Right forelimb (tissue), 1 donor: ENCODE results near the gene LYL1.
A peak's percentile ranks its signal among the peaks of the same experiment; 100 is the strongest.
"Not testable (repeated sequence)": the region's sequence is repeated elsewhere in the genome, so short reads cannot be mapped to it uniquely, and the experiment has no call there.

Experiments used
- DNase-seq: peaks from one replicate; pipeline ENCODE4 v3.0.0-alpha.2; 2018

The LYL1 gene

DNA sequence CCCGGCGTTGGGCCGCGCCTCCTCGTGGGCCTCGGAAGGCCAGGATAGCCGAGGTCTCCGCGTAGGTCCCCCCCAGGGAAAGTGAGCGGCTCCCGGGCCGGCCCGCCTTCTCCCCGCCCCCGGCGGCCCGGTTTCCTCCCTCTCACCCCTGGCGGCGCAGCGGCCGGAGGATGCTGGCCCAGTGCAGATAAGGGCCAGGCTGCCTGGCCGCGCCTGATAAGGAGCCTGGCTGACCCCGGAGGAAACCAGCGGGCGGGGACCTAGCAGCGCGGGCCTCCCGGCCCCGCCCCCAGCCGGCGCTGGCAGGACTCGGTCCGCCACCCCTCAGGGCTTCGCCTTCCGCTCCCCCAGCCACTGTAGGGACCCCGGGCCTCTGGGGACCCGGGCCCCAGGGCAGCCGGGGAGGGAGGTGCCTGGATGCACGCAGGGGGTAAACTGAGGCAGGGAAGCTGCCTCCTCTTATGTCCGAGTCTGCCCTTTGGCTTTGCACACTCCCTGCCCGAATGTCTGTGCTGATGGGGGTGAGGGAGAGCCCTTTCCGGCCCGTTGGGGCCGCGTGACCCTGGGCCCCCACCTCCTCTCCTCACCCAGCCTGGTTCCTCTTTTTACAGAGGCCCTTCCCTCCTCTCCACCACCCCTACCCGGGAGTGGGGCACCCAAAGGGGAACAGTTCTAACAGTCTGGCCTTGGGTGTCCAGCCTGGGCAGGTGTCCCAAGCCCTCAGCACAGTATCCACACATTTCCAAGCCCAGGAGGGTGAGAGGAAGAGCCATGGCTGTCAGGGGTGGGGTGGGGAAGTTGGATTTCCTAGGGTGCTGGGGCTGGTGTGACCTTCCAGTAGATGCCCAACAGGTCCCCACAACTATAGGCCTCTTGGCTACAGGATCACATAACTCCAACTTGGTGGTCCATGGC, at the start of gene LYL1:
Gene LYL1 (minus strand): TSS at position 193 of the 915 bp plus-strand sequence. CDS start 1,687 bp downstream, outside the sequence.
- DNase-seq, result no peak

DNA sequence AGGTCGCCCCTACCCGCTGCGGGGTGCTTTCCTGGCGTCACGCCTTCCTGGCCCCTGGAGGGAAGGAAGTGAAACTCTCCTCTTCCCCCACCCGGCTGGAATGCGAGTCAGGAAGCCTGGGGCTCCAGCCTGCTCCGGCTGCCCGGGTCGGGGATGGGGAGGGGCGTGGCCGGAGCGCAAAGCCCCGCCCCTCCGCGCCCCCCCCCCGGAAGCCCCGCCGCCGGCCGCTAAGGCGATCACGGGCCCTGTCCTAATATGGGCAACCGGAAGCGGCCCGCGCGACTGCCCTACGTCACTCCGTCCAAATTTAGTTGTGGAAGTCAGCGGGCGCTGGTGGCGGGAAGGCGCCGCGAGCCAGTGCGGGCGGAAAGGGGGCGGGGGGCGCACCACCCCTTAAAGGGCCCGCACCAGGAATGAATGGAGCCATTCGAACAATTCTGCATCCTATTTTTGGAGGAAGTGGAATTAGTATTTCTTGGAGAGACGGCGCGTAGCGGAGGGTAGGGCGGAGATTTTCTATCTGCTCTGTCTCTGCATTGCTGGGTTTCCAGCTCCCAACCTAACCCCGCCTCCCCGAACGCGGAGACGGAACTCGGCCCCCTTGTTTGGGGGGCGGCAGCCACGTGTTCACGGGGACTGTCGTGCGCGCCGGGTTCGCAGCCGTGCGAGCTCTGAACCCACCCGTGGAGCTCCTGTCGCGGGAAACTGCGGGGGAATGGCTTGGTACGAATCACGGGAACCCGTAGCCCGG, 49.1 kb upstream of the LYL1 start:
- peak; percentile 98 for DNase-seq

DNA sequence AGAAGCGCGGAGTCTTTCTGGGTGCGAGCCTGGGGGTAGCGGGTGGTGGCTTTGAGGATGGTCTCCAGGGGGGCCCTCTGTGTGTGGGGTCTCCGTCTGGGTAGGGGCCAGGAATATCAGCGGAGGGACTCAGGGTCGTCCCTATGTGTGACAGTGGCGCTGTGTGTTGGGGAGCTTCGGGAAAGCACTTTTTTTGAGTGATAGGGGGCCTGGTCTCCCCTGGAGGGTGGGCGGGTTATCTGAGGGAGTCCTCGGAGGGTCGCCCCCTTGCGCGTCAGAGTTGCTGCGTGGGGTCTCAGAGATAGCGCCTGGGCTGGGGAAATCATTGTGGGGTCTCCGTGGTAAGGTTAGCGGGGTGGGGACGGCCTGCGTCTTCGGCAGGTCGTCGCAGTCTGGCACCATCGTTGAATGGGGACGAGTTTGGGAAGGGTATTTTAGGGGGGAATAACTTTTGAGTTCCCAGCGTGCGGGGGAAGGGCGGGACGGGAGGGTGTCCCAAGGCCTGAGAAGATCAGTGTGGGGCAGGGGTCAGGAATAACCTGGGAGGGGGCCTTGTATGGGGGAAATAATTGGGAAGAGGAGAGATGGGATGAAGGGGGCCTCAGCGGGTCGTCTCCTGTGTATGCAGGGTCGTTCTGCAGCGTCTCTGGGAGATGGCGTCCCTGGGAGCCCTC, 48.4 kb upstream of the LYL1 start:
- peak; percentile 58 for DNase-seq

DNA sequence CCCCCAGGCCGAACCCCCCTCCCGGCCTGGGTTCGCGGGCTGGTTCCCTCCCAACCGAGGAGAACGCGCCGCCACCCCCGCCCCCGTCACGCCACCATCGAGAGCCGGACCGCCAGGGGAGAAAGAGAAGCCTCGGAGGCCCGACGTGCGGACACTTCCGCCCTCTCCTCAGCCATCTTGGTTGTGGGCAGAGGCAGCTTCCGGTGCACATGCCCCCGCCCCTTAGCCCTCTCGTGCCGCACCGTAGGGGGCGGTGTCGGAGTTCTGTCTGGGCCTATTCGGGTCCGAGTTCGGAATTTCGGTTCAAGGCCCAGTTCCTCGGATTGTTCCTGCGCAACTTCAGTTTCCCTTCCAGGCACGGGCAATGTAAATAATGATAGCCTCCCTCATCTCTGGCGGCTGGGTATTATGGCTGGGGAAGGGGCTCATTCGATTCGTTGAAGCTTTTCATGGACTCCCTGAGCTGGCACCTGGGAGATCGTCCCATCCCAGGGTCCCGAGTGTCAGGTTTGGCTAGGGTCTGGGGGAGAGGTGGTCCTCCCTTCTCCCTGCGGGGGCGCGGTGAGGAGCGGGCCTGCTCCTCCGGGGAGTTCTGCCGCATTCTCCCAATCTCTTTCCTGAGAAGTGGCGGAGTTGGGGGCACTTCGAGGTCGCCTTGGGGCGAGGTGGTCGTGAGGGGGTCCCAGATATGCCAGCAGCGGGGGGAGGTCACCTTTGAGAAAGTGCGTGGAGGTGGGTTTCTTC, 47.7 kb upstream of the LYL1 start, which contains the start of the genes IER2 and STX10:
Gene IER2 (plus strand): TSS at position 225 of the 744 bp plus-strand sequence. CDS start 2,776 bp downstream, outside the sequence.
Gene STX10 (minus strand): TSS at position 189 of the 744 bp plus-strand sequence. CDS start 202 bp downstream, outside the sequence.
- DNase-seq, result peak; percentile 95

DNA sequence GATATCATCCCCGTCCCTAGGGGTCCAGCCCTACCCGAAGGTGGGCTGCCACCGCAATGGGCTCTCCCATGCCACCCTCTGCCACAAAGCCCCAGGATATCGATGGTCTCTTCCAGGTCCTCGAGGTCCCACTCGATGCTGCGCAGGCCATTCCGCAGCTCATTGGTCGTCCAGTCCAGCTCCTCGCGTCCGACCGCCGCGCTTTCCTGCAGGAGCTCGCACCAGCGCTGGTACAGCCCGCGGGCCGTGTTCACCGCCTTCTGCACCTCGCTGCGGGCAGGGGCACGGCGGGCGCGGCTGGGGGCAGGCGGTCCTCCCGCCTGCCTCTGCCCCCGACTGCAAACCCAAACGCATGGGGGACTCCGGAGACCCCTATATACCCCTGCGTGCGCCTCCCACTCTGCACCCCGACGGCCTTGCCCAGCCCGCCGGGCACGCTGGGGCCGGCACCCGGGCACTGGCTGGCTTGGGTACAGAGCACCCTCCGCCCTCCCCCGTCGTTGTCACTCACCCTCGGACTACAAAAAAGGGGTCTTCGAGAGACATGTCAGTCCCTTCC, 47.0 kb upstream of the LYL1 start:
- no peak for DNase-seq

DNA sequence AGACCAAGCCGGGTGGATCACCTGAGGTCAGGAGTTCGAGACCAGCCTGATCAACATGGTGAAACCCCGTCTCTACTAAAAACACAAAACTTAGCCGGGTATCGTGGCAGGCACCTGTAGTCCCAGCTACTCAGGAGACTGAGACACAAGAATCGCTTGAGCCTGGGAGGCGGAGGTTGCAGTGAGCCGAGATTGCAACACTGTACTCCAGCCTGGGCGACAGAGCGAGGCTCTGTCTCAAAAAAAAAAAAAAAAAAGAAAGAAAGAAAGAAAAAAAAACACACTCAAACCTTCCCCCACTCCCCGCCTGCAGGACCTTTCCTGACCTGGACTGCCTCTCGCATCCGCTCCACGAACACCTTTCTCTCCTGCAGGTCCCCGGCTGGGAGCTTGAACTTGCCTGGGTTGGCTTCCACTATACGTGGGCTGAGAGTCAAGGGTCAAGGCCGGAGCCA, 46.5 kb upstream of the LYL1 start:
- not testable (repeated sequence) for DNase-seq

DNA sequence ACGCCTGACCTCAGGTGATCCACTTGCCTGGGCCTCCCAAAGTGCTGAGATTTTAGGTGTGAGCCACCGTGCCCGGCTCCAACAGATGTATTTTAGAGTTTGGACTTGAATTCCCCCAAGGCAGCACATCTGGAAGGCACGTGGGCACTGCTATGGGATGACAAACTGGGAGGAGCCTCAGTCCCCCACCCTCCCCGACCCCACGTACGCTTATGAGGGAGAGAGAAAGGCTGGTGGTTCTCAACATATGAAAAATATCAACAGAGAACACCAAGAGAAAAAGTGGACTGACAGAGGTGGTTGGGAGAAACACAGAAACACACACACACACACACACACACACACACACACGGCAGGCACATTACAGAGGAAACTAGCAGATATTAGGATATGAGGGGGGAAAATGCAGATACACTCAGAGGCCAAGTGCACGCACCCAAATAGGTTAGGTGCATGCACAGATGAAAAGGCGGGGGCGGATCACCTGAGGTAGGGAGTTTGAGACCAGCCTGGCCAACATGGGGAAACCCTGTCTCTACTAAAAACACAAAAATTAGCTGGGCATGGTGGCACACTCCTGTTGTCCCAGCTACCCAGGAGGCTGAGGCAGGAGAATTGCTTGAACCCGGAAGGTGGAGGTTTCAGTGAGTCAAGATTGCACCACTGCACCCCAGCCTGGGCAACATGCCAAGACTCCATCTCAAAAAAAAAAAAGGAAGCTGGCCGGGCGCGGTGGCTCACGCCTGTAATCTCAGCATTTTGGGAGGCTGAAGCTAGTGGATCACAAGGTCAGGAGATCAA, 44.3 kb upstream of the LYL1 start:
- DNase-seq, result no peak

DNA sequence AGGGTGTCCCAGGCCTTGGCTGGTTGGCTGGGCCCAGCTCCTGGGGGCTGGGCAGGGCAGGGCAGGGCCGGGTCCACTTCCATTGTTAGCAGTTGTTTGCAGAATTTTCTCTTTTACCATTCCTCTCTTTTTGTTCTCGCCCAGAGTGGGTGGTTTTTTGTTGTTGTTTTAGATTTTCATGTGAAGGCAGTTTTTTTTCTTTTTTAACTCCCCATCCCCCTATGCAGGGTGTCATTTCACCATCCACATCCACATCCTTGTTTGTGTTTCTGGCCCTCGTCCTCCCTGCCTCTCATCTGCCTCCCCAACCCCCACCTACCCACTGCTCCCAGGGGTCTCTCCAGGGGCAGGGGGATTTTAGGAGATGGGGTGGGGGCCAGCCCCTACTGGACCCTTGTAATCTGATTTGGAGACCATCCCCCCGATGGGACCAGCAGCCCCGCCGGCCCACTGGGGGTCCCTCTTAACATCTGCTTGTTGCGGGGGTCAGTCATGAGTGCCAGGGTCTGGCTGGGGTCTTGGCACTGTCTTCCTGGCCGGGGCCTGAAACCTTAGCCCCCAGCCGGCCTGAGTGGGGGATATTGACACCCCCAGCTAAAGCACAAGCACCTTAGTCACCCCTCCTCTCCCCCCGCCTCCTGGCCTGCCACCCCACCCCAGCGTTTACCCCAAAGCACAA, 37.1 kb upstream of the LYL1 start:
- no peak for DNase-seq

DNA sequence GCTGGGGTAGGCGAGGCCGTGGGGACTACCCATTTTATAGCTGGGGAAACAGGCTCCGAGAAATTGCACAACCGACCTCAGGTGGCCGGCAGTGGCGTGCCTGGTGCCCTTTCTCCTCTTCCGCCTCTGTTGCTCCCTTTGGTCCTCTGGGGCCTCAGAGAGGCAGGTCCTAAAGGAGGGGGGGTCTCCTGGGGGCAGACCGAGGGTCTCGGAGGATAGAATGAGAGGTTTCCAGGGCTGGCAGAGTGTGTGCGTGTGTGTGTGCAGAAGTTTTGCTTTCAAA, 36.2 kb upstream of the LYL1 start:
- DNase-seq, result no peak

DNA sequence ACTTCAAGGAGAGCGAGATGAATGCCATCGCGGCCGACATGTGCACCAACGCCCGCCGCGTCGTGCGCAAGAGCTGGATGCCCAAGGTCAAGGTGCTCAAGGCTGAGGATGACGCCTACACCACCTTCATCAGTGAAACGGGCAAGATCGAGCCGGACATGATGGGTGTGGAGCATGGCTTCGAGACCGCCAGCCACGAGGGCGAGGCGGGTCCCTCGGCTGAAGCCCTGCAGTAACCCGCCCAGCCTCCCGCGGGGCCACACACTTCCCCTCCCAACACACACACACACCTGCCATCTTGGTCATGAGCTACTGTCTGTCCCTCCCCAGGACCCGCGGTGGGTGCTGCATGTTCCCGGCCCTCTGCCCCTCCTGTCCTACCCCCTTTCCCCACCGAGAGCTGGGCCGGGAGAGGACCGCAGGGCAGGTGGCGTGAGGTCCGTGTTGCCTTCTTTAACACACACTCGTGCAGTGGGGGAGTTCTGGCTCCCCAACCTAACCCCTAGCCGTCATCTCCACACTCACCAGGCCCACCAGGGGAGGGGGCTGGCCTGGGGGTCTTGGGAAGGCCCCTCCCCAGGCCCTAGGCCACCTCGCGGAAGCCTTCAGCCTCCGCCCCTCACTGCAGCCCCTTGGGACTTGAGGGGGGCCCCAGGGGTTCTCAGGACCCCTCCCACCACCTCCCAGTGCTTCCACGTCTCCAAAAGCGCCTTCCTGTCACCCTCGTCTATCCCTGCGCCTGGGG, 35.7 kb upstream of the LYL1 start:
- no peak for DNase-seq

DNA sequence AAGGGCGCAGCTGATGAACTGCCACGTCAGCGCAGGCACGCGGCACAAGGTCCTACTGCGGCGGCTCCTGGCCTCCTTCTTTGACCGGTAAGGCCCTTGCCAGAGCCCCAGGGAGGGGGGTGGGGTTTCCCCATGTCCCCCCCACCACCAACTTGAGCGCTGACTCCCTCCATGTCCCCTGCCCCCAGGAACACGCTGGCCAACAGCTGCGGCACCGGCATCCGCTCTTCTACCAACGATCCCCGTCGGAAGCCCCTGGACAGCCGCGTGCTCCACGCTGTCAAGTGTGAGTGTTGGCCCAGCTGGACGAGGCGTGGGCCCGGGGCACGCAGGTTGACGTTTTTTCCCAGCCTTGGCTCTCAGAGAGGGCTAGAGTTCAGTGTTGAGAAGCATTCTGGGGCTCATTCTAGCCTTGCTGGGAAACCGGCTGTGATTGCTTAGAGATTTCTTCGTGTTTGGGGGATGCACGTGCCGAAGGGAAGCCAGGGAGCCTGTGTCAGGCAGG, 34.7 kb upstream of the LYL1 start:
- no peak for DNase-seq

DNA sequence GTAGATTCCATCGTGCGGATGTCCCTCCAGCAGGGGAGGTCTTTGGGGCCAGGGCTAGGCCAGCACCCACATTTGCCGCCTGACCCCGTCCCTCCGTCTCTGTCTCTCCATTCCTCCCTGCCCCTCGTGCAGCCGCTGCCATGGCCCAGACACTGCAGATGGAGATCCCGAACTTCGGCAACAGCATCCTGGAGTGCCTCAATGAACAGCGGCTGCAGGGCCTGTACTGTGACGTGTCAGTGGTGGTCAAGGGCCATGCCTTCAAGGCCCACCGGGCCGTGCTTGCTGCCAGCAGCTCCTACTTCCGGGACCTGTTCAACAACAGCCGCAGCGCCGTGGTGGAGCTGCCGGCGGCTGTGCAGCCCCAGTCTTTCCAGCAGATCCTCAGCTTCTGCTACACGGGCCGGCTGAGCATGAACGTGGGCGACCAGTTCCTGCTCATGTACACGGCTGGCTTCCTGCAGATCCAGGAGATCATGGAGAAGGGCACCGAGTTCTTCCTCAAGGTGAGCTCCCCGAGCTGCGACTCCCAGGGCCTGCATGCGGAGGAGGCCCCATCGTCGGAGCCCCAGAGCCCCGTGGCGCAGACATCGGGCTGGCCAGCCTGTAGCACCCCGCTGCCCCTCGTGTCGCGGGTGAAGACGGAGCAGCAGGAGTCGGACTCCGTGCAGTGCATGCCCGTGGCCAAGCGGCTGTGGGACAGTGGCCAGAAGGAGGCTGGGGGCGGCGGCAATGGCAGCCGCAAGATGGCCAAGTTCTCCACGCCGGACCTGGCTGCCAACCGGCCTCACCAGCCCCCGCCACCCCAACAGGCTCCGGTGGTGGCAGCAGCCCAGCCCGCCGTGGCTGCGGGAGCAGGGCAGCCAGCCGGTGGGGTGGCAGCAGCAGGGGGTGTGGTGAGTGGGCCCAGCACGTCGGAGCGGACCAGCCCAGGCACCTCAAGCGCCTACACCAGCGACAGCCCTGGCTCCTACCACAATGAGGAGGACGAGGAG, 32.7 kb upstream of the LYL1 start:
- DNase-seq, result no peak

DNA sequence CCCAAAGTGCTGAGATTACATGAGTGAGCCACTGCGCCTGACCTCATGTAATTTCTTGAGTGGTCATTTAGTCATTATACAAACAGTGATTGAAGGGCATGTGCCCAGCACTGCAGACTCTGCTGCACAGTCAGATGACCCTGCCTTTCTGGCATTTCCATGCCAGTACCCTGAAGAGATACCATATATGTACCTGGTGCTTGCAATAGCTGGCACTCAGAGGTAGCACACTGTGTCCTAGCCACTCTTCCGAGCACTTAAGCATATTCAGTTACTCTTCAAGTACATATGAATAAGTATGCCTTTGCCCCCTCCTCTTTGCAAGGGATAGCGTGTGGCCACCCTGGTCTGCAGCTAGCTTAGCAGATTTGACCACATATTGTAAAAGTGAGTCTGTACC, 32.0 kb upstream of the LYL1 start:
- DNase-seq, result no peak

DNA sequence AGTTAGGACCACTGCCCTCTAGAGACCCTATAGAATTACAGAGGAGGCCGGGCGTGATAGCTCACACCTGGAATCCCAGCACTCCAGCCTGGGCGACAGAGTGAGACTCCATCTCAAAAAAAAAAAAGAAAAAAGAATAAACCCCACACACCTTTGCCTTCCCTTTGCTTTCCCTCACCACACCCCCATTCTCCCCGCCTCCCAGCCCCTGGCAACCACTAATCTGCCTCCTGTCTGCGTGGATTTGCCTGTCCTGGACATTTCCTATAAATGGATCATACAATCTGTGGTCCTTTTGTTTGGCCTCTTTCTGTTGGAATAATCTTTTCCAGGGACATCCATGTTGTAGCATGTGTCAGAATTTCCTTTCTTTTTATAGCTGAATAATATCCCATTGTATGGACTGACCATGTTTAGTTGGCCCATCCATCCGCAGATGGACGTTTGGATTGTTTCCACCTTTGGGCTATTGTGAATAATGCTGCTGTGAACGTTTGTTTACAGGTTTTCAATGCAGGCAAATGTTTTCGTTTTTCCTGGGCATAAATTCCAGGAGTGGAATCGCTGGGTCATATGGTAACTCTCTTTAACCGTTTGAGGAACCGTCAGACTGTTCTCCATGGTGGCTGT, 30.7 kb upstream of the LYL1 start:
- no peak for DNase-seq

DNA sequence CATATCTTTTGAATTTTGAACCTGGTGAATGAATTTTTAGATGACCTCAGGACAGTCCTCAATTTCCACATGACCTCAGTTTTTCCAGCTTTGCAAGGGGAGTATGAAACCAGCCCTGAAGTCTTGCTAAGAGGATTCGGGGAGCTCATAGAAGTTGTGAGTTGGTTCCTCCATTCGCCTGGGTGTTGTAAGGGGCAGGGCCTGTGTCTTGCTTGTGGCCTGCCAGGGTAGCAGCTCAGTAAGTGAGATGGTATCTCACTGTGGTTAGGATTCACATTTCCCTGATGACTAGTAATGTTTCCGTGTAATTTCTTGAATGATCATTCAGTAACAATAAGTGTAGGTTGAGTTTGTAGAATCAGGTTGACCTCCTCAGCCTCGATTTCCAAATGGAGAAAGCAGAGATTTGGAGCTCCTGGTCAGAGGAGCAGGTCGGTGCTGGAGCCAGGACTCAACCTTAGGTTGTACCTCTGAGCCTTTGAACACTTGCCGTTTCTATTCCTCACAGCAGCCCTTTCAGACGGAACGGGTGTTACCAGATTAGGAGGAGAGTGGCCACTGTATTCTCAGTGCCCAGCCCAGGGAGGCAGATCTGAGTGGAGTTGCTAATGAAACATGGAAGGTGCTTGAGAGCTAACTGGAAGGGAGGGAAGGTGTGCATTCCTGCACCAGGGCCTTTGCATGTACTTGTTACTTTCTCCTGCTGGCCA, 30.0 kb upstream of the LYL1 start:
- no peak for DNase-seq

DNA sequence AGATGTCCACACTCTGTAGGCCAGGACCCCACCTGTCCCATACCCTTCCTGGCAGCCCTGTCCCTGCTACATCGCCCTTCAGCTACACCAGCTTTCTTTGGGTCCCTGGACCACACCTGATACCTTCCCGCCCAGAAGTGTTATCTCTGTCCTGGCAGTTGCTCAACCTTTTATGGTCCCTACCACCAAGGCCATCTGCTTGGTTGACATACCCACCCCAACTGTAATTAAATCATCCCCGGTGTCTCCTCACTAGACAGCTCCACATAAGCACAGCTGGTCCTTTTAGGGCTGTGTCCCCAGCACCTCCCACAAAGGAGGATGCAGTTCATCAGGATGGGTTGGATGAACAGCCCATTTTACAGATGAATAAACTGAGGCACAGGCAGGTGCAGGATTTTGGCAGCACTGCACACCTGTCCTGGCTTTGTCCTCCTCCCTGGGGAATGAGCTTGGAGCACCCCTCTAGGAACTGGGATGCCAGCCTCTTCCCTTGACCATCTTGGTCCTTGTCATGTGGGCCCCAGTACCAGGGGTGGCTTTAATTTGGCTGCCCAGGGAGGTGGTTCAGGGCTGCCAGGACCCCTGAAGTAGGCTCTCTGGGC, 28.3 kb upstream of the LYL1 start:
- no peak for DNase-seq

DNA sequence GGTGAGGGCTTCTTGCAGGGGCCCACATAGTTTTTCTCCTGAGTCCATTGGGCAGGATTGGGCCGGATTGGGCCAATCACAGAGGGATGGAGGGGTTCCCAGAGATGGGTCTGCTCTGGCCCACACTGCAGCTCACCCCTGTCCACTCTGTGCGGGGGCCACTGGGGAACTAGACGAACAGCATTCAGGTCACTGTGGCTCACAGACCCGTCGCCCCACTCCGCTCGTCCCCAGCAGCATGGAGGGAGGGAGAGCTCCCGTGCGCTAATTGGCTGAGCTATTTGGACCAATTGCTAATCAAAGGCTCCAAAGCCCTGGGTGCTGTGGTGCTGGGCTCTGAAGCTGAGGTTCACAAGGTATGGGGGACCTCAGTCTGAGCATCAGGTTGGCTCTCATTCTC, 26.7 kb upstream of the LYL1 start:
- no peak for DNase-seq
